Esophagus squamous epithelium (tissue), 4 donors: ENCODE results near the gene PALM3.

ENCODE experiments used
- CTCF ChIP-seq, 6 experiments: fragments of 450-650 bp in 4 of 6; fragments of 200-600 bp in 2 of 6; sonication (generic) in 2 of 6; IDR thresholded peaks; one replicate each; pipeline ENCODE4 v1.5.1; 2016 to 2019; ENCODE audit warnings: antibody characterized with exemption in 6 of 6, mild to moderate bottlenecking in 4 of 6, moderate library complexity in 4 of 6
- POLR2A ChIP-seq, 4 donors: fragments of 450-650 bp; IDR thresholded peaks; one replicate each; pipeline ENCODE4 v1.6.1; 2017; ENCODE audit warnings: antibody characterized with exemption in 4 of 4, mild to moderate bottlenecking in 4 of 4, moderate library complexity in 3 of 4

GRCh38 chr19:14027856-14028450 lies 33.9 kb downstream of the PALM3 start, which contains the start of gene RLN3:
- TF ChIP-seq CTCF (IDR thresholded peaks at IDR 0.05) (no peak), POLR2A (IDR thresholded peaks at IDR 0.05) (no peak)
